Suppressor macrophage (primary cell): ENCODE measurements around the gene DPYD.

ENCODE experiments used
- DNase-seq, 4 experiments: peaks; one replicate each; pipeline ENCODE4 v3.0.0-alpha.2; 2020 to 2022

The DPYD gene

DNA sequence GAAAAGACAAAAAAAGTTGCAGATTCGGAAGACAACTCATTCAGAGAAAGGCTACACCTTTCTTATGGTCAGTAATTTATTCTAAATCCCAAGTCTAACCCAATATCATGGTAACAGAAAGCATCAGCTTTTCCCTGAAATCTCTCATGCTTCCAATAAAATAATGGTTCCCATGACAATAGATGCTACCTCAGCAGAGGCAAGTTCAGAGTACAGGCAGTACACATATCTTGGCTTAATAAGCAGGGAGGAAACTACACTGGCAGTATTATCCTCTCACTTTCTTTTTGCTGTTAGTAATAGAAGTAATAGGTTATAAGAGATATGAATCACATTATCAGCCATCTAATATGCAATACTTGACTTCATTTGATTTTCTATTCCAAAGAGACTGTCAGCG is 137.1 kb downstream of the DPYD start:
- no peak for DNase-seq

GRCh38 chr1:97781762-97782337 is 139.0 kb downstream of the DPYD start:
- no peak for DNase-seq

DNA sequence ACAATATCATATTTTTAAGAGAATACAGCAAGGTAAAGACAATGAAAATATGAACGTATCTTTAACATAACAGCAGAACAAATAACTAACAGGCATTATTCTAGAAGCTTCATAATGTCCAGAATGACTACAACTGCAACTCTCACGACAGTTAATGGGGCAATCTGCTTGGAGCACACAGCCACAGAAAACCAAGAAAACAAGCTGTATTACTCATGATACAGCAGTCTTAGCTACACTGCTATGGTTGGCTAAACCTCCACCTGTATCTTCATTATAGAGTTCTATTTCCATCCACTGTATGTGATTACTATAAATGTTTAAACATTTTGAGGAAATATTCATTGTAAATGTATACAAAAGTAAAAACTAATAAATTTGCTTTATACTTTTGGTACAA is 139.9 kb downstream of the DPYD start:
- DNase-seq, result no peak

DNA sequence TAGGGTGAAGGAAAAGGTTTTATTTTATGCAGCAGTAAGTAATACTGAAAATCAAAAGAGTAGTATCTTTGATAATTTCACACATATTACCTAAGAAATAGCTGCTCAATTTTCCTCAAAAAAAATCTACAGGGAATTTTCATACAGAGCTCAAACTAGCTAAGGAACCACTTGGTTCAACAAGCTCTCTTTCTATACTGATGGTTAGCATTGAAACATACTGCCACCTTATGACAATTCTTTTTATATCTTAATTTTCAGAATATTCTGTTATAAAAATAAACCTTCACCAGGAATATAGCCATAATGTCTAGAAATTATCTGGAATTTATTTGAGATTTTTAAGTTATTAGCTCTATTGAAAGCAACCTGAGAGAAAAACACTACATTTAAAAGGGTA is 142.1 kb downstream of the DPYD start:
- no peak for DNase-seq

DNA sequence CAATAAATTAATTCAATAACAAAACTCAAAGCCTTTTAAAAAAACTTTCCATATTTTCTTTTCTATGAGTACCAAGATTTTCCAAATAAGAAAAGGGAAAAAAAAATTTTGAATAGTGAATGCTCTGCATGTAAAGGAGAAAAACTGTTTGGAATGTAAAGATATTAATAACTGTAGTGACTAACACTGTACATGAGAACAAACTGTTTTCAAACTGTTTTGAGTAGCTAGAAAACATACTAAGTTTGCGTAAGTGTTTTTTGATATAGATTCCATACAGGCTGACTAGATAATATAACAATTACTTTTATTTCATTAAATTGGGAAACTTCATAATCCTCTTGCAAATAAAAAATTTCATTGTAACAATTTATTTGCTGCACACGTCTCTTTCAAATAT is 150.5 kb downstream of the DPYD start:
- no peak for DNase-seq

GRCh38 chr1:97767381-97767780 is 153.5 kb downstream of the DPYD start:
- DNase-seq, result no peak

GRCh38 chr1:97764991-97765390 is 155.8 kb downstream of the DPYD start:
- DNase-seq, result no peak

DNA sequence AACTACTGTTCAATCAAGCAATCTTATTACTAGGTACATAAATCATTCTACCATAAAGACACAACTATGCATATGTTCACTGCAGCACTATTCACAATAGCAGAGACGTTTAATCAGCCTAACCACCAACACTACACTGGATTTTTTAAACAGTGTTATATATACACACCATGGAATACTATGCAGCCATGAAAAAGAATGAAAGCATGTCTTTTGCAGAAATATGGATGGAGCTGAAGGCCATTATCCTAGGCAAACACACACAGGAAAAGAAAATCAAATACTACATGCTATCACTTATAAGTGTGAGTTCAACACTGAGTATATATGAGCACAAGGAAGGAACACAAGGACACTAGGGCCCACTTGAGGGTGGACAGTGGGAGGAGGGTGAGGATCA is 159.2 kb downstream of the DPYD start:
- DNase-seq, result no peak

GRCh38 chr1:97759078-97759477 is 161.8 kb downstream of the DPYD start:
- no peak for DNase-seq

DNA sequence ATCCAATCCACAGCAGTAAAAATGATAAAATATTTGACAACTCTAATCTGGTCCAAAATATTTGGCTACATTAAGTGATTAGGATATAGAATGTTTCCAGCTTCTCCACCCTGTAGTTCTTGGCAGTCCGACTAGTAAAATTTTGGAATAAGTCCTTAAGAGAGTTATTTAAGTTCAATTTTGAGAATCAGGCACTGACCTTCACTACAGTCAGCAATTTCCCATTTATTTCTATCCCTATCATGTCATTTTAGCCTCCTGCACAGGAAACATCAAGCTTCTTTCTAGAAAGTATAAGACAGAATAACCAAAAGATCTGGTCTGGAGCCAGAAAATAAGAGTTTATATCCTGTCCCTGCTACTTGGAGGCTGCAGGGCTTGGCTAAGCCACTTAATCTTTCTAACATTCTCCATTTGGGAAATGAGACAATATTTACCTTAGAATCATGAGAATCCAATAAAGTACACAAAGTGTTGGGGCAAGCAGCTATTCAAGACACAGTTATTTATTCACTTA is 162.2 kb downstream of the DPYD start:
- no peak for DNase-seq

GRCh38 chr1:97745912-97746311 is 174.9 kb downstream of the DPYD start:
- peak in 1 of 4 experiments; percentile 13 for DNase-seq

GRCh38 chr1:97744977-97745376 is 175.9 kb downstream of the DPYD start:
- DNase-seq, result no peak

- DNase-seq, result no peak
These were observed 177.7 kb downstream of the DPYD start for GRCh38 chr1:97743129-97743528.

DNA sequence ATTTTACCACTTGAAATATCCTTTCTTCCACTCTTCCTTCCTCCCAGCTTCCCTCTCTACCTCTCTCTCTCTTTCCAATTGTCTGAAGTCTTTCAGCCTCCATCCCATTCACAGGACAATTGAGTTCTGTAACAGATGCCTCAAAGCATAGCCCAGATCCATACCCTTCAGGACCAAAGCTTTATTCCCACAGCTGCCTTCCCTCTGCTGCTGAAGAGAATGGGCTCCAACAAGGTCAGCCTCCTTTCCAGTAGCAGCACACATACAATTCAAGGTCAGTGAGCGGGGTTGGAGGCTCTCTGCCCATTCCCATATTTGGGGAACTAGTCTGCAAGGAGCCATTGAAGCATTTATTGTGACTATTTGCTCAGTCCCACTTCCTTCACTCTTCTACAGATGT is 179.9 kb downstream of the DPYD start:
- no peak for DNase-seq

DNA sequence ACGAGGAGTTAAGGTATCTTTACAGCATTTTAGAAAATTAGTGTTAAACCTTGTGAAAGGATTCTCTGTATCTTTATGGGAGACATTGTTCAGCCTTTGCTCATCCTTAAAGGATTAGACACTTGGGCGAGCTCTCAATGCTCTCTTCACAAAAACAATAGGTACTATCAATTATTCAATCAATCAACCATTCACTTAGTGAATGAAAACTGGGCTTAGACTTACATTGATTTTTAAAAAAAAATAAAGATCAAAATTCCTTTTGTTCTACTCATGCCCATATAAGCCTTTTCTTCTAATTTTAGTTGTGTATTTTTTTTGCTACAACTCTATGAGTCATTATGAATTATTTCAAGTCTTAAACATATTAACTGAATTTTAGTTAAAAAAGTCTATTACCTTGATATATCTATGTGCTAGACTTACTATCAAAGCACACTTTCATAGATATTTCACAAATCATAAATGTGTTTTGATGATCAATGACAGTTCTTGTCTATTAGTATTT is 181.2 kb downstream of the DPYD start:
- DNase-seq, result no peak

DNA sequence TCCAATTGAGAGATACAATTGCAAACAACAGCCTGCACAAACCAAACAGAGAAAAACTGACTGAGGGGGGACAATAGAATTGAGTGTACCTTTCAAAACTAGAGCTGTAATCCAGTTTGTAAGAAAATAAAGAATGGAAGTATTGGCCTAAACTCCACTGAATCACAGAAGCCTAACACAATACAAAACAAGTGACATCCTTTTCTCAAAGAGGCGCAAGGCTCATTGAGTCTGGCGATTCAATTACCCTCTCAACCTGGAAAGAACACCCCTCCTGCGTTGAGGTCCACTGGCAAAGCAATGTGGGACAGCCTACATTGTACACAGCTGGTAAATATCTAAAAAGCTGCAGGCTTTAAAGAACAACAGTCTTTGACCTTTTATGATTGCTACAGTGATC is 182.6 kb downstream of the DPYD start:
- no peak for DNase-seq

GRCh38 chr1:97730271-97730670 is 190.6 kb downstream of the DPYD start:
- DNase-seq, result no peak

DNA sequence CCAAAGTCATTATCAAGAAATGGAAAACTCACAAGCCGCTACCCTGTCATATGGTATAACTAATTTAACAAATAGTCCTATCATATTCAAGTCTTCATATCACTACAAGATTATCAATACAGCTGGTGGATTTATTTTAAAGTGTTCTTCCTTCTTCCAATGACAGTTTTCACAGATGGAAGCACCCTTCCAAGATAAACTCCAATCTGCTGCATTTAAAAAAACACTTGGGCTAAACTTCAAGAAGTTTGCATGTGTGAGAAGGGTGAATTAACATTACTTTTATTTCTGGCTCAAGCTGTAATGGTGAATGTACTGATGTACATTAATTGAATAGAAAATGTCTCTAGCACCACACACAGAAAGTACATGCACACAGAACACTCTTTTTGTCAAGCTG is 192.4 kb downstream of the DPYD start:
- DNase-seq, result no peak

- DNase-seq, result no peak
These were observed 193.8 kb downstream of the DPYD start for GRCh38 chr1:97727029-97727428.

- DNase-seq, result no peak
These were observed 194.4 kb downstream of the DPYD start for GRCh38 chr1:97726386-97726785.

DNA sequence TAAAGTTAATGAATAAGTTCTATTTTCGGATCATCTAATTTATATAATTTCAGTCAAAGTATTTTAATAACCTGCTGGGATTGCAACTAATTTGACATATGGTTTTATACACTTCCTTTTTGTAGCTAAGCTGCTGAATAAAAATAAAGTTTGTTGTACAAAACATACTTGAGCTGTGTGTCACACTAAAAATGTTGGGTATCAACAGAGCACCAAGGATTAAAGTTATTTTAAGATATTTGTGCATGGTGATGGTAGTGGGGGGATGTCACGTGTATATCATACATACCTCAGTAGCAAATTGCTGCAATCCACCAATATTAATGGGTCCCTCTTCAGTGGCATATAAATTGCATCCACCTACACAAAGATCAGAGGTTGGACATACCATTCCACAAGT is 199.6 kb downstream of the DPYD start:
- DNase-seq, result no peak

DNA sequence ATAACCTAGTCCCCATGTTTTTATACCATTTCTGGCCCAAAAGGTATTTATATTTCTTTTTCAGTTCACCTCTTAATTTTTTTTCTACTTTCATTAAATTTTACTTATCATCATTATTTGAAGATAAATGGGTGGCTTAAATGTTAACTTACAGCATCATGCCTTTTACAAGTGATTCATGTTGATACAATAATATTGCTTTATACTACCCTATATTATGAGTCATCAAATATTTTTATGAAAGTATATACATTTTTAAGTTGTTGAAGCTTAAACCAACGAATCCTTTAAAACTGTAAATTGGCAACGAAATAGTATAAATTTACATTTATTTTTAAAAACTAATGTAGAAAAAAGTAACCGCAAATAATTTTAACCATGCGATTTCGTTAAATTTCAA is 207.9 kb downstream of the DPYD start:
- DNase-seq, result no peak

DNA sequence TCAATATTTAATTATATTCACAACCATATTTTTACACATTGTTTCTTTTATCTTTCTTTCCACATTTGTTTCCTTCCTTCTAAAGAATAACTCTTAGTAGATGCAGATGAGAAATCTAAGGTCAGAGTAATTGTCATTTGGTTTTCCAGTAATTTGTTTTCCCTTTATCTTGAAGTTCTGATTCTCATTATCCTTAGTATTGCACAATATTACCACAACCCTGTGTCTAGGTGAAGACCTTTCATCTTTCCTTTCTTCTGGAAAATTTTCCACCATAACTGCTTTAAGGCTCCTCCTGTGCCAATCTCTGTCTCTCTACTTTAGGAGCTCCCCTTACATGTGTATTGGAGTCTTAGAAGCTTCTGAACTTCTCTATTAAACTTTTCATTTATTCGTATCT is 209.0 kb downstream of the DPYD start:
- no peak for DNase-seq

DNA sequence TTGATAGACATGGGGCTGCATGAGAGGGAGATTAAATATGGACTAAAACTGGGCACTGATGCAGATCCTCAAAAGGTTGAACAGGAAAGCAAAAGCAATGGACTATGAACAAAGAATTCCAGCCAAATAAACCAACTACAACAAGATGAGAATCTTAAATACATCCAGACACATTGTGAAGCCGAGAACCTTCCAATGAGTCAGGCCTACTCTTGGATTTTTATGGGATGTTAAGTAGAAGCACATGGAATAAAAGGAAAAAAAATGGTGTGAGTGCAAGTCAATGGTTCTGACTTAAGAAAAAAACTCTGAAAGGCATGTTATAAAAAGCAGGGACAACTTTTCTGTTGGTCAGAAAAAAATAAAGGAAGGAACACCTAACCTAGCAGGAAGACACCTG is 227.2 kb downstream of the DPYD start:
- DNase-seq, result no peak

GRCh38 chr1:97691325-97691724 is 229.5 kb downstream of the DPYD start:
- DNase-seq, result no peak
